Measurements from ENCODE around the gene EPS8.
"Not testable (repeated sequence)": the region's sequence is repeated elsewhere in the genome, so short reads cannot be mapped to it uniquely, and the experiment has no call there.

DNA sequence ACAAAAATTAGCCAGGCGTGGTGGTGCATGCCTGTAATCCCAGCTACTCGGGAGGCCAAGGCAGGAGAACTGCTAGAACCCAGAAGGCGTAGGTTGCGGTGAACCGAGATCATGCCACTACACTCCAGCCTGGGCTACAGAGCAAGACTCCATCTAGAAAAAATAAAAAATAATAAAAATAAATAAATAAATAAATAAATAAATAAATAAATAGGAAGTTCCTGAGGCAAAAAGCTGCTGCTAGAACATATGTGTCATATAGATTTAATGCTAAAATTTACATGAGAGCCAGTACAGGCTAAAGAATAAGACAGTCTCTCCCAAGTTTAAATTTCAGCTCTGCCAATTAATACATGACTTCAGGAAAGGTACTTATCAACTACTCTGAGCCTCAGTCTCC is 48.8 kb downstream of the EPS8 start:
- TF ChIP-seq, protein P1, sequence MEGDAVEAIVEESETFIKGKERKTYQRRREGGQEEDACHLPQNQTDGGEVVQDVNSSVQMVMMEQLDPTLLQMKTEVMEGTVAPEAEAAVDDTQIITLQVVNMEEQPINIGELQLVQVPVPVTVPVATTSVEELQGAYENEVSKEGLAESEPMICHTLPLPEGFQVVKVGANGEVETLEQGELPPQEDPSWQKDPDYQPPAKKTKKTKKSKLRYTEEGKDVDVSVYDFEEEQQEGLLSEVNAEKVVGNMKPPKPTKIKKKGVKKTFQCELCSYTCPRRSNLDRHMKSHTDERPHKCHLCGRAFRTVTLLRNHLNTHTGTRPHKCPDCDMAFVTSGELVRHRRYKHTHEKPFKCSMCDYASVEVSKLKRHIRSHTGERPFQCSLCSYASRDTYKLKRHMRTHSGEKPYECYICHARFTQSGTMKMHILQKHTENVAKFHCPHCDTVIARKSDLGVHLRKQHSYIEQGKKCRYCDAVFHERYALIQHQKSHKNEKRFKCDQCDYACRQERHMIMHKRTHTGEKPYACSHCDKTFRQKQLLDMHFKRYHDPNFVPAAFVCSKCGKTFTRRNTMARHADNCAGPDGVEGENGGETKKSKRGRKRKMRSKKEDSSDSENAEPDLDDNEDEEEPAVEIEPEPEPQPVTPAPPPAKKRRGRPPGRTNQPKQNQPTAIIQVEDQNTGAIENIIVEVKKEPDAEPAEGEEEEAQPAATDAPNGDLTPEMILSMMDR (IDR thresholded peaks at IDR 0.05), result not testable (repeated sequence)
- TF ChIP-seq TCF7L2 (IDR thresholded peaks at IDR 0.05; ENCODE audit: low read depth, low read length), result not testable (repeated sequence)
